WTC11 (cell line): Measurements from ENCODE around the gene PTGS1. TPM values are rescaled to one million over a fixed set of nuclear protein-coding genes. Genes with fewer than 3 reads are reported as not detected.
"Not testable (repeated sequence)": the region's sequence is repeated elsewhere in the genome, so short reads cannot be mapped to it uniquely, and the experiment has no call there.

ENCODE experiments used
- ATAC-seq: fragments of 200-7000 bp; cut with Tn5 transposase; 2 replicates; pipeline ENCODE4 v1.10.0; 2021; ENCODE audit warnings: mild to moderate bottlenecking, moderate library complexity
- CTCF ChIA-PET: fragments of 300-600 bp; sonication (Branson Sonifier 250); formaldehyde crosslinking; loops from one replicate; lab custom pipeline; 2021; ENCODE audit warnings: antibody characterized with exemption; lab: Charles Lee
- POLR2A ChIA-PET: fragments of 350-600 bp; sonication (Branson Sonifier 250); formaldehyde crosslinking; loops from one replicate; lab custom pipeline; 2021; ENCODE audit warnings: antibody characterized with exemption; lab: Charles Lee
- DNase-seq: peaks from one replicate; pipeline ENCODE4 v3.0.0; 2021; ENCODE audit warnings: low spot score
- H3K27ac Mint-ChIP-seq: 2 replicates; pipeline ENCODE4 v1.8.0; 2021; ENCODE audit warnings: mixed read lengths
- H3K27me3 Mint-ChIP-seq: 2 replicates; pipeline ENCODE4 v1.8.0; 2021; ENCODE audit warnings: low read depth, mild to moderate bottlenecking, moderate library complexity, mixed read lengths
- H3K36me3 Mint-ChIP-seq: 2 replicates; pipeline ENCODE4 v1.8.0; 2021; ENCODE audit warnings: mixed read lengths
- H3K4me1 Mint-ChIP-seq: 2 replicates; pipeline ENCODE4 v1.8.0; 2022; ENCODE audit warnings: mixed read lengths
- H3K4me3 Mint-ChIP-seq: 2 replicates; pipeline ENCODE4 v1.8.0; 2021; ENCODE audit warnings: mild to moderate bottlenecking, moderate library complexity, mixed read lengths
- H3K9me3 Mint-ChIP-seq: 2 replicates; pipeline ENCODE4 v1.8.0; 2021; ENCODE audit warnings: mixed read lengths
- ATF2 ChIP-seq: sonication (generic); formaldehyde crosslinking; IDR thresholded peaks from 2 replicates; pipeline ENCODE4 v1.8.1; 2022; ENCODE audit warnings: low read depth, missing genetic modification reagents, borderline replicate concordance
- CDX4 ChIP-seq: fragments of 250-450 bp; sonication (Bioruptor Pico); IDR thresholded peaks from 2 replicates; pipeline ENCODE4 v1.9.0; 2021; ENCODE audit warnings: moderate library complexity, mild to moderate bottlenecking, inconsistent platforms, borderline replicate concordance
- CREM ChIP-seq: sonication (generic); formaldehyde crosslinking; IDR thresholded peaks from 2 replicates; pipeline ENCODE4 v1.8.1; 2022; ENCODE audit warnings: mild to moderate bottlenecking, missing genetic modification reagents, moderate library complexity
- E2F1 ChIP-seq: sonication (generic); formaldehyde crosslinking; IDR thresholded peaks from 2 replicates; pipeline ENCODE4 v1.8.0; 2022; ENCODE audit warnings: mild to moderate bottlenecking, missing genetic modification reagents
- E2F4 ChIP-seq: sonication (generic); formaldehyde crosslinking; IDR thresholded peaks from 2 replicates; pipeline ENCODE4 v1.8.1; 2022; ENCODE audit warnings: low read depth, mild to moderate bottlenecking, moderate library complexity, missing genetic modification reagents, borderline replicate concordance
- ESRRA ChIP-seq: sonication (generic); formaldehyde crosslinking; IDR thresholded peaks from 2 replicates; pipeline ENCODE4 v1.8.1; 2022; ENCODE audit warnings: mild to moderate bottlenecking, missing genetic modification reagents, borderline replicate concordance
- FOXJ3 ChIP-seq: sonication (generic); formaldehyde crosslinking; IDR thresholded peaks from 2 replicates; pipeline ENCODE4 v1.9.0; 2021; ENCODE audit warnings: missing genetic modification reagents, mild to moderate bottlenecking, borderline replicate concordance
- FOXK1 ChIP-seq: sonication (generic); formaldehyde crosslinking; IDR thresholded peaks from 2 replicates; pipeline ENCODE4 v1.8.0; 2022; ENCODE audit warnings: mild to moderate bottlenecking, moderate library complexity, missing genetic modification reagents
- FOXP1 ChIP-seq: sonication (generic); formaldehyde crosslinking; IDR thresholded peaks from 2 replicates; pipeline ENCODE4 v1.8.0; 2022; ENCODE audit warnings: missing genetic modification reagents, mild to moderate bottlenecking, moderate library complexity, borderline replicate concordance
- IRF2 ChIP-seq: sonication (generic); formaldehyde crosslinking; IDR thresholded peaks from 2 replicates; pipeline ENCODE4 v1.8.0; 2022; ENCODE audit warnings: low read depth, missing genetic modification reagents, borderline replicate concordance
- MLX ChIP-seq: sonication (generic); formaldehyde crosslinking; IDR thresholded peaks from 2 replicates; pipeline ENCODE4 v1.8.1; 2023; ENCODE audit warnings: mild to moderate bottlenecking, missing genetic modification reagents, moderate library complexity
- NFE2L1 ChIP-seq: sonication (generic); formaldehyde crosslinking; IDR thresholded peaks from 2 replicates; pipeline ENCODE4 v1.8.1; 2023; ENCODE audit warnings: missing genetic modification reagents
- NR3C1 ChIP-seq: sonication (generic); formaldehyde crosslinking; conservative IDR thresholded peaks from 2 replicates; pipeline ENCODE4 v1.8.1; 2023; ENCODE audit warnings: low read depth, mild to moderate bottlenecking, missing genetic modification reagents
- PREB ChIP-seq: sonication (generic); formaldehyde crosslinking; IDR thresholded peaks from 2 replicates; pipeline ENCODE4 v1.8.1; 2022; ENCODE audit warnings: mild to moderate bottlenecking, missing genetic modification reagents, moderate library complexity, borderline replicate concordance
- PRRX2 ChIP-seq: fragments of 250-450 bp; sonication (Bioruptor Pico); IDR thresholded peaks from 2 replicates; pipeline ENCODE4 v1.8.0; 2021; ENCODE audit warnings: mild to moderate bottlenecking
- RELA ChIP-seq: sonication (generic); formaldehyde crosslinking; IDR thresholded peaks from 2 replicates; pipeline ENCODE4 v1.8.1; 2022; ENCODE audit warnings: missing genetic modification reagents, mild to moderate bottlenecking, borderline replicate concordance
- SMAD4 ChIP-seq: sonication (generic); formaldehyde crosslinking; IDR thresholded peaks from 2 replicates; pipeline ENCODE4 v1.8.0; 2022; ENCODE audit warnings: mild to moderate bottlenecking, missing genetic modification reagents
- SOX15 ChIP-seq: fragments of 250-450 bp; sonication (Bioruptor Pico); IDR thresholded peaks from 2 replicates; pipeline ENCODE4 v1.9.0; 2021; ENCODE audit warnings: mild to moderate bottlenecking
- TEAD1 ChIP-seq: sonication (generic); formaldehyde crosslinking; IDR thresholded peaks from 2 replicates; pipeline ENCODE4 v1.8.0; 2022; ENCODE audit warnings: mild to moderate bottlenecking, missing genetic modification reagents
- ZMAT4 ChIP-seq: fragments of 250-450 bp; sonication (Bioruptor Pico); IDR thresholded peaks from 2 replicates; pipeline ENCODE4 v1.9.0; 2021; ENCODE audit warnings: mild to moderate bottlenecking
- ZNF219 ChIP-seq: sonication (generic); formaldehyde crosslinking; IDR thresholded peaks from 2 replicates; pipeline ENCODE4 v1.8.0; 2023; ENCODE audit warnings: missing genetic modification reagents, mild to moderate bottlenecking, borderline replicate concordance
- ZNF232 ChIP-seq: sonication (generic); formaldehyde crosslinking; IDR thresholded peaks from 2 replicates; pipeline ENCODE4 v1.8.0; 2022; ENCODE audit warnings: mild to moderate bottlenecking, missing genetic modification reagents
- ZNF396 ChIP-seq: fragments of 250-450 bp; sonication (Bioruptor Pico); IDR thresholded peaks from 2 replicates; pipeline ENCODE4 v1.8.0; 2021; ENCODE audit warnings: mild to moderate bottlenecking, moderate library complexity, borderline replicate concordance
- total RNA-seq: library from RNA; stranded (reverse); gene quantifications from 3 replicates; pipeline ENCODE4 v1.2.3, GENCODE V29; 2021

The PTGS1 gene
- total RNA-seq, 1 experiment from 2014 or later = 1.0 TPM

GRCh38 chr9:122406070-122406890, 35.5 kb downstream of the PTGS1 start:
- DNase-seq = no peak
- CTCF ChIA-PET = no interaction called here

GRCh38 chr9:122414108-122414507, 43.3 kb downstream of the PTGS1 start:
- Mint-ChIP-seq H3K27me3 (peaks cover 20% of the 10 kb centered on the region; the same call in 1 of the 2 replicates), H3K36me3 (peaks cover 30% of the 10 kb centered on the region), H3K9me3 (peaks cover 53% of the 10 kb centered on the region)
- POLR2A ChIA-PET, ATAC-seq, CTCF ChIA-PET, H3K4me3 Mint-ChIP-seq, H3K4me1 Mint-ChIP-seq, DNase-seq, H3K27ac Mint-ChIP-seq: not testable (repeated sequence)

More at GRCh38 chr9:122406070-122406890, 35.5 kb downstream of the PTGS1 start:
- no peak for ATAC-seq
- peaks cover 3% of the 10 kb centered on the region for H3K36me3 Mint-ChIP-seq
- peaks cover 52% of the 10 kb centered on the region for H3K9me3 Mint-ChIP-seq
- H3K4me1 Mint-ChIP-seq = no peaks in the 10 kb centered on the region
- TF ChIP-seq ATF2 (CRISPR knock-in tag) = no peak
- TF ChIP-seq MLX = no peak
- TF ChIP-seq CDX4 (CRISPR knock-in tag) = no peak
- TF ChIP-seq ZNF232 (CRISPR knock-in tag) = no peak
- no peak for TF ChIP-seq E2F1 (CRISPR knock-in tag)
- TF ChIP-seq NFE2L1 (CRISPR knock-in tag) = no peak
- no peak for TF ChIP-seq SMAD4 (CRISPR knock-in tag)
- no peak for TF ChIP-seq FOXK1 (CRISPR knock-in tag)
- no peak for TF ChIP-seq E2F4
- TF ChIP-seq PRRX2 (CRISPR knock-in tag) = no peak
- no peak for TF ChIP-seq CREM (CRISPR knock-in tag)
- no peak for TF ChIP-seq ZNF219 (CRISPR knock-in tag)
- POLR2A ChIA-PET = no interaction called here
- peaks cover 17% of the 10 kb centered on the region for H3K27me3 Mint-ChIP-seq
- no peak overlapping the region for H3K27ac Mint-ChIP-seq
- H3K4me3 Mint-ChIP-seq = no peak overlapping the region

GRCh38 chr9:122418016-122418415, 47.2 kb downstream of the PTGS1 start:
- DNase-seq (no peak), ATAC-seq (no peak)
- H3K27ac Mint-ChIP-seq = no peak overlapping the region
- no peak overlapping the region for H3K4me3 Mint-ChIP-seq
- peaks cover 45% of the 10 kb centered on the region for H3K36me3 Mint-ChIP-seq
- POLR2A ChIA-PET = interaction anchor here (0.6 kb wide), 1 partner anchor 29 kb away, joined by 3 read pairs; no protein-coding TSS in a partner anchor
- H3K27me3 Mint-ChIP-seq = peaks cover 27% of the 10 kb centered on the region
- peaks cover 86% of the 10 kb centered on the region for H3K9me3 Mint-ChIP-seq
- H3K4me1 Mint-ChIP-seq = no peaks in the 10 kb centered on the region
- CTCF ChIA-PET = no interaction called here
- TF ChIP-seq FOXP1 (CRISPR knock-in tag) (no peak), TEAD1 (CRISPR knock-in tag) (no peak), ESRRA (CRISPR knock-in tag) (no peak), RELA (CRISPR knock-in tag) (no peak), E2F1 (CRISPR knock-in tag) (no peak), IRF2 (CRISPR knock-in tag) (no peak), CREM (CRISPR knock-in tag) (no peak), PREB (no peak), ZMAT4 (CRISPR knock-in tag) (no peak), ZNF396 (CRISPR knock-in tag) (no peak), NR3C1 (CRISPR knock-in tag) (no peak), FOXJ3 (CRISPR knock-in tag) (no peak), SOX15 (no peak), ZNF232 (CRISPR knock-in tag) (no peak)
